LNCAP (cell line): ENCODE results near the gene SH2D6.

Source experiments
- CTCF ChIP-seq: fragments of 450-650 bp; IDR thresholded peaks from 2 replicates; pipeline ENCODE4 v1.5.1; 2017; ENCODE audit warnings: mild to moderate bottlenecking

The SH2D6 gene

GRCh38 chr2:85400023-85400422 is 18.5 kb upstream of the SH2D6 start:
- TF ChIP-seq CTCF = no peak

- no peak for TF ChIP-seq CTCF
Observed at GRCh38 chr2:85400541-85401463, 17.7 kb upstream of the SH2D6 start.

GRCh38 chr2:85401464-85401805 is 17.1 kb upstream of the SH2D6 start:
- no peak for TF ChIP-seq CTCF

- no peak for TF ChIP-seq CTCF
Observed at GRCh38 chr2:85401844-85402243, 16.7 kb upstream of the SH2D6 start.

GRCh38 chr2:85405201-85406059 is 13.1 kb upstream of the SH2D6 start:
- no peak for TF ChIP-seq CTCF

- TF ChIP-seq CTCF = no peak
Observed at GRCh38 chr2:85409845-85410583, 8.5 kb upstream of the SH2D6 start, which contains the start of gene CAPG. Gene CAPG, minus strand, starts transcription at chr2:85410366. Its CDS starts 8,221 bp downstream, at chr2:85402145.
